Endodermal cell (in vitro differentiated cells): ENCODE measurements around the gene NUAK2. TPM values are rescaled to one million over a fixed set of nuclear protein-coding genes. Genes with fewer than 3 reads are reported as not detected.

Source experiments
- DNase-seq: peaks from one replicate; pipeline ENCODE4 v3.0.0-alpha.2; 2017
- H3K27ac ChIP-seq: 2 replicates; pipeline ENCODE4 v1.5.1; 2013; ENCODE audit warnings: mild to moderate bottlenecking, low read depth, low read length, moderate library complexity
- H3K27me3 ChIP-seq: 2 replicates; pipeline ENCODE4 v1.6.1; 2013; ENCODE audit warnings: mild to moderate bottlenecking, low read length, moderate library complexity; ENCODE audit not compliant: insufficient read depth, control insufficient read depth, poor library complexity, severe bottlenecking
- H3K36me3 ChIP-seq: 2 replicates; pipeline ENCODE4 v1.7.0; 2013; ENCODE audit warnings: mild to moderate bottlenecking, low read length, moderate library complexity; ENCODE audit not compliant: control insufficient read depth, insufficient read depth
- H3K4me1 ChIP-seq: one replicate; pipeline ENCODE4 v1.7.0; 2013; ENCODE audit warnings: low read length; ENCODE audit not compliant: control insufficient read depth, insufficient read depth
- H3K4me3 ChIP-seq: 2 replicates; pipeline ENCODE4 v1.5.1; 2013; ENCODE audit warnings: mild to moderate bottlenecking, low read length, moderate library complexity
- H3K9ac ChIP-seq: 2 replicates; pipeline ENCODE4 v1.6.1; 2013; ENCODE audit warnings: mild to moderate bottlenecking, low read length, moderate library complexity; ENCODE audit not compliant: poor library complexity, severe bottlenecking; ENCODE audit errors: extremely low read depth
- H3K9me3 ChIP-seq: 2 replicates; pipeline ENCODE4 v1.6.1; 2013; ENCODE audit warnings: mild to moderate bottlenecking, low read length, moderate library complexity; ENCODE audit not compliant: control insufficient read depth
- H3K27ac Mint-ChIP-seq: 2 replicates; pipeline ENCODE4 v1.8.0; 2020; ENCODE audit warnings: mixed read lengths
- H3K27me3 Mint-ChIP-seq: 2 replicates; pipeline ENCODE4 v1.8.0; 2021; ENCODE audit warnings: mild to moderate bottlenecking, mixed read lengths; ENCODE audit not compliant: insufficient read depth
- H3K36me3 Mint-ChIP-seq: 2 replicates; pipeline ENCODE4 v1.8.0; 2020; ENCODE audit warnings: low read depth, mixed read lengths
- H3K4me1 Mint-ChIP-seq: 2 replicates; pipeline ENCODE4 v1.8.0; 2020; ENCODE audit warnings: mixed read lengths
- H3K4me3 Mint-ChIP-seq: 2 replicates; pipeline ENCODE4 v1.8.0; 2020; ENCODE audit warnings: mild to moderate bottlenecking, moderate library complexity, mixed read lengths
- H3K9me3 Mint-ChIP-seq: 2 replicates; pipeline ENCODE4 v1.8.0; 2020; ENCODE audit warnings: mild to moderate bottlenecking, mixed read lengths
- WGBS, 2 experiments: methylation state at CpG; one replicate each; pipeline versions ENCODE4 v1.1.5 to v1.1.7; 2013; ENCODE audit warnings: missing lambda C conversion rate in 2 of 2, mixed read lengths in 1 of 2; ENCODE audit not compliant: insufficient coverage in 1 of 2, insufficient read length in 1 of 2; 5-methylcytosine and 5-hydroxymethylcytosine counted together
- long read RNA-seq, 4 experiments: library from polyadenylated mRNA in 2 of 4; library from RNA in 1 of 4; library from capped mRNA in 1 of 4; stranded (forward) in 3 of 4; unstranded in 1 of 4; transcript quantifications; one replicate each; pipeline ENCODE4 v2.0.0, GENCODE V29; 2020 to 2021; ENCODE audit warnings: inconsistent platforms in 1 of 4
- polyA plus RNA-seq, 2 experiments: library from polyadenylated mRNA; stranded (reverse); fragments of 50-300 nt; gene quantifications; one replicate each; pipeline ENCODE4 v1.2.3, GENCODE V29; 2013
- total RNA-seq, 2 donors: library from RNA; stranded (reverse); fragmentation: NEBNext Ultra II Directional in 1 of 2; extraction: Animal tissue kit (Norgen Biotek cat#: 25700) in 1 of 2; gene quantifications; 2 replicates in 1 of 2; 3 replicates in 1 of 2; pipeline ENCODE4 v1.2.1, GENCODE V29; 2021
- TF ChIP-seq, protein P1 (sequence below): fragments of 200-600 bp; sonication (generic); conservative IDR thresholded peaks from 2 replicates; pipeline ENCODE4 v1.5.0; 2021; ENCODE audit warnings: antibody characterized with exemption, mild to moderate bottlenecking

Gene NUAK2
- 10 to 100 TPM; 13.4 to 19.1 TPM for total RNA-seq
- polyA plus RNA-seq (2013, experiment 1 of 2), result 21.8 TPM
- 21.0 TPM for polyA plus RNA-seq (2013, experiment 2 of 2)
- long read RNA-seq, experiment 1, partial matches to known transcripts, result 0 of 1 reads
- long read RNA-seq, experiment 1, other reads (novel, unspliced or antisense), result 1 of 1 reads
- long read RNA-seq, experiment 2, transcript NUAK2-201 (7 exons, 3,441 nt), result major isoform, 46 of 49 reads
- long read RNA-seq, experiment 2, partial matches to known transcripts, result 1 of 49 reads
- long read RNA-seq, experiment 2, other reads (novel, unspliced or antisense), result 2 of 49 reads
- long read RNA-seq, experiment 3, transcript NUAK2-201 (7 exons, 3,441 nt), result major isoform, 99 of 108 reads
- long read RNA-seq, experiment 3, partial matches to known transcripts, result 2 of 108 reads
- long read RNA-seq, experiment 3, other reads (novel, unspliced or antisense), result 7 of 108 reads
- long read RNA-seq, experiment 4, partial matches to known transcripts, result 0 of 2 reads
- long read RNA-seq, experiment 4, other reads (novel, unspliced or antisense), result 2 of 2 reads

DNA sequence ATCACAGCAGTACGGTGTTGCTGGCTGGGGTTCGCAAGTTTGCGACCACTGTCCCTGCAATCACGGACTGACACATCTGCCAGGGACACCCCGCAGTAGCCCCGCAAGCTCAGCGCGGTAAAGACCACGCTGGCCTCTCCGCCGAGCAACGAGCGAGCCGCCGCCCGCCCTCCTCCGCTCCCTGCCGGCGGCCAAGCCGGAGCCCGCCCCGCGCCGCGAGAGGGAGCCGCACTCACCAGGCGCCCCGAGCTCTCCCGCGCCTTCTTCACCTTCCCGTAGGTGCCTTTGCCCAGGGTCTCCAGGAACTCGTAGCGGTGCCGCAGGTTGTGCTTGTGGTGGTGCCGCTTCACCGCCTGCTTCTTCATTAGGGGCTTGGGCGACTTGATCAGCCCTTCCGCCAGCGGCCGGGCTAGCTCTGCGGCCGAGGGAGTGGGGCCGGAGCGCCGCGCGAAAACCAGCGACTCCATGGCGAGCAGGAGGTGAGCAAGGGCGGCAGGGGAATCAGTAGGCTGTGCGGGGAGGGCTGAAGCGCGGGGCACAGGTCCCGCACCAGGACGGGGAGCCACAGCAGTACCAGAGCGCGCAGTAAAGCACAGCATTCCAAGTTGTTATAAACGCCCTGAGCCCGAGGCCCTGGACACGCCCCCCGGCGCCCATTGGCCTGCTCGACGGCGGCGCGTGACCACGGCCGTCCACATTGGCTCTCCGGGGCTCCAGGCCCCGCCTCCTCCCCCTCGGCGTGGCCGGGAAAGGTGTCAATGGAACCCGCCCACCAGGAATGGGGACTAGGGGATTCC is at the start of gene NUAK2:
Gene NUAK2, minus strand, starts transcription at position 584 of the 797 bp plus-strand sequence. Its CDS starts 117 bp downstream, at position 467.
- Histone ChIP-seq H3K36me3 (peaks cover 13% of the 10 kb centered on the region), H3K9me3 (no peaks in the 10 kb centered on the region), H3K4me3 (peak within 1 kb of the TSS; percentile 97), H3K4me1 (peaks cover 24% of the 10 kb centered on the region), H3K27me3 (no peaks in the 10 kb centered on the region), H3K27ac (peak within 1 kb of the TSS; percentile 56), H3K9ac (peak within 1 kb of the TSS; percentile 85)
- H3K4me1 Mint-ChIP-seq, result peaks cover 60% of the 10 kb centered on the region
- peak within 1 kb of the TSS; percentile 98 for H3K27ac Mint-ChIP-seq
- H3K9me3 Mint-ChIP-seq, result no peaks in the 10 kb centered on the region
- WGBS, 2 experiments, result 0% methylated on average over 18 to 75 of the region's 75 CpGs
- peak within 1 kb of the TSS; percentile 95 for H3K4me3 Mint-ChIP-seq
- peaks cover 3% of the 10 kb centered on the region for H3K36me3 Mint-ChIP-seq
- TF ChIP-seq, protein P1, sequence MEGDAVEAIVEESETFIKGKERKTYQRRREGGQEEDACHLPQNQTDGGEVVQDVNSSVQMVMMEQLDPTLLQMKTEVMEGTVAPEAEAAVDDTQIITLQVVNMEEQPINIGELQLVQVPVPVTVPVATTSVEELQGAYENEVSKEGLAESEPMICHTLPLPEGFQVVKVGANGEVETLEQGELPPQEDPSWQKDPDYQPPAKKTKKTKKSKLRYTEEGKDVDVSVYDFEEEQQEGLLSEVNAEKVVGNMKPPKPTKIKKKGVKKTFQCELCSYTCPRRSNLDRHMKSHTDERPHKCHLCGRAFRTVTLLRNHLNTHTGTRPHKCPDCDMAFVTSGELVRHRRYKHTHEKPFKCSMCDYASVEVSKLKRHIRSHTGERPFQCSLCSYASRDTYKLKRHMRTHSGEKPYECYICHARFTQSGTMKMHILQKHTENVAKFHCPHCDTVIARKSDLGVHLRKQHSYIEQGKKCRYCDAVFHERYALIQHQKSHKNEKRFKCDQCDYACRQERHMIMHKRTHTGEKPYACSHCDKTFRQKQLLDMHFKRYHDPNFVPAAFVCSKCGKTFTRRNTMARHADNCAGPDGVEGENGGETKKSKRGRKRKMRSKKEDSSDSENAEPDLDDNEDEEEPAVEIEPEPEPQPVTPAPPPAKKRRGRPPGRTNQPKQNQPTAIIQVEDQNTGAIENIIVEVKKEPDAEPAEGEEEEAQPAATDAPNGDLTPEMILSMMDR, result peak; percentile 59
- DNase-seq, result peak; percentile 99
- peaks cover 3% of the 10 kb centered on the region for H3K27me3 Mint-ChIP-seq

DNA sequence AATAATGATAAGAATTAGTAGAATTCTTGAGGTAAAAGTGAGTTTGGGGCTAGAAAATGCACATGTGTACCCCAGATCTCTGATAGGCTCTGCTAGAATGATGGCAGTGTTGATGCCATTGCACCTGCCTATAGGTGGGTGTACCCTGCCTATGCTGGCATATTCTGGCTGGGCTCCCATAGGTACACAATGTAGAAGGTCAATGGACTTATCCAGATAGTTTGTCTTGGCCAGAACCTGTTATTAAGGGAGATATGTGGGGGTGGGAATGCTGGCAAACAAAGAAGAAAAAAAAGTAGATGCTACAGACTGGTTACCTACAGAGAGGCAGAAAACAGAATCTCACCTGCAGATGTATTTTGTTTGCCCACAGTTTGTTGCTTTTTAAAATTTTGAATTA is 49.2 kb upstream of the NUAK2 start:
- Mint-ChIP-seq H3K9me3 (no peaks in the 10 kb centered on the region), H3K36me3 (no peaks in the 10 kb centered on the region), H3K4me1 (peaks cover 31% of the 10 kb centered on the region), H3K4me3 (no peak overlapping the region), H3K27me3 (no peaks in the 10 kb centered on the region), H3K27ac (no peak overlapping the region)
- H3K27me3 ChIP-seq, result no peaks in the 10 kb centered on the region
- no peak overlapping the region for H3K9ac ChIP-seq
- H3K27ac ChIP-seq, result no peak overlapping the region
- no peaks in the 10 kb centered on the region for H3K9me3 ChIP-seq
- TF ChIP-seq, protein P1, result no peak
- peaks cover under 1% of the 10 kb centered on the region for H3K4me1 ChIP-seq
- H3K4me3 ChIP-seq, result no peak overlapping the region
- H3K36me3 ChIP-seq, result no peaks in the 10 kb centered on the region
- peak; percentile 17 for DNase-seq

DNA sequence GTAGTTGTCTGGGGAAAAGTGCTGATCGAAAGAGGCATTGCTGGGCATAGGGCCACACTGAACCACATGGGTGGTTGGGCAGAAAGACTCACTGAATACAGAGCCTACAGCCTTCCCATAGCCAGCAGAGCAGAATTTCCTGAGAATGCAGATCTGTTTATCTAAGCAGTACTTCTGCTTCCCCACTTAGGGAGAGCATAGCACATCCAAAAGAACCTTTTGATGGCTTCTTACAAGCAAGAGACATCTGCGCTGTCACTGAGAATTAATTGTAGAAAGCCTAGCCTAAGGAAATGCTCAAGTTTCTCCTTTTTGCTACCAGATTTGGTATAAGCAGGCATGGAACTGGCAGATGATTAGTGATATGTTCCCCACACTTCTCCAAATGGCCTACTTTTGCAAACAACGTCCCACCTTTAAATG is 48.2 kb upstream of the NUAK2 start:
- no peaks in the 10 kb centered on the region for H3K9me3 ChIP-seq
- Mint-ChIP-seq H3K4me3 (no peak overlapping the region), H3K27ac (no peak overlapping the region), H3K4me1 (peaks cover 31% of the 10 kb centered on the region), H3K9me3 (no peaks in the 10 kb centered on the region), H3K36me3 (no peaks in the 10 kb centered on the region), H3K27me3 (no peaks in the 10 kb centered on the region)
- no peak overlapping the region for H3K9ac ChIP-seq
- H3K4me3 ChIP-seq, result no peak overlapping the region
- peak; percentile 35 for DNase-seq
- no peaks in the 10 kb centered on the region for H3K4me1 ChIP-seq
- no peaks in the 10 kb centered on the region for H3K36me3 ChIP-seq
- WGBS, 2 experiments, result 87 to 89% methylated on average over 3 of the region's 3 CpGs
- H3K27ac ChIP-seq, result no peak overlapping the region
- H3K27me3 ChIP-seq, result no peaks in the 10 kb centered on the region
- TF ChIP-seq, protein P1, result no peak
